Measurements from ENCODE around the gene STAC3.

Gene STAC3

DNA sequence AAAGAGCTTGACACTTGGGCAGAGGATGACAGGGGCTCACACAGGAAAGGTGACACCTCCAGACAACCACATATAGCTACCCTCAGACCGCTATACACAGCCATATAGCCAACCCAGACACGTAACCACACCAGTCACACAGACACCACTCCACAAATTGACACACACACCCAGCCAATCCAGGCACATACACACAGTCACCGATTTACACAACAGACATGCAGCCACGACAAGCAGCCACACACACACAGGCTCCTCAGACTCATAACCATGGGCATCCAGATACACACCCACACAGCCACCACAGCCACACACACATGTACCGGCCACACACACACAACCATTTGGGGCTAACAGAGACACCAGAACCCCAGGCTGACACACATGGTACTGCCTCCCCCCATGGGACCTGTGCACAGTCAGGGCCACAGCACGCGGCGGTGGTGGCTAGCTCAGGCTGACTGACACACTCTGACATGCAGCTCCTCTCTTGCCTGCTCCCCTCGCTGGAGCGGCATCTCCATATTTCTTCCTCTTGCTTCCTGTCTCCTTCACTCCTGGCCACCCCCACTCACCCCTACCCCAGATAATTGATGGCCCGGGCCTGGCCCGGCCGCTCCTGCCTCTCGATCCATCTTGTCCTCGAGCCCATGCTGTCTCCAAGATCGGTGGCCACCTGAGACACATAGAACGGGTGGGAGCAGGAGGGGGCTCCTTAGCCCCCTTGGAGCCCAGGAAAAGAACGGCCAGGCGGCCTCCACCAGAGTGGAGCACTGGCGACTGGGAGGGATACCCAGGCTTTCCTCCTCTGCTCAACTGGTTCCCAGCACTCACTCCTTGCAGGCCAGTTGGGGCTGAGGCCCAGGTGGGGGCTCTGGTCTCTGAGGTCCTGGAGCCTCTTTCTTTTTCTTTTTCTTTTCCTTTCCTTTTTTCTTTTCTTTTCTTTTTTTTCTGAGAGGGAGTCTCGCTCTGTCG, 27.5 kb downstream of the STAC3 start:
- no peak overlapping the region for H3K4me2 ChIP-seq (ENCODE audit: low read length)
- no peak overlapping the region for H3K27ac ChIP-seq (ENCODE audit: low read length)
- peaks cover 36% of the 10 kb centered on the region for H3K27me3 ChIP-seq (ENCODE audit: low read depth, low read length)
- H3K4me1 ChIP-seq (ENCODE audit: low read length): peaks cover 13% of the 10 kb centered on the region
- H2AFZ ChIP-seq (ENCODE audit: low read depth, low read length): no peak overlapping the region
- no peak overlapping the region for H3K9ac ChIP-seq (ENCODE audit: low read length)
- no peaks in the 10 kb centered on the region for H3K79me2 ChIP-seq (ENCODE audit: low read length)
- H4K20me1 ChIP-seq (ENCODE audit: insufficient read depth, low read length): no peaks in the 10 kb centered on the region
- H3K36me3 ChIP-seq (replicated peaks; ENCODE audit: low read depth, low read length): no peaks in the 10 kb centered on the region
- TF ChIP-seq EZH2phosphoT487 (IDR thresholded peaks at IDR 0.05; ENCODE audit: low read depth): no peak
- no peak for TF ChIP-seq CTCF (IDR thresholded peaks at IDR 0.05; ENCODE audit: low read depth, low read length)
- no peak overlapping the region for H3K4me3 ChIP-seq (ENCODE audit: low read length)
- no peaks in the 10 kb centered on the region for H3K9me3 ChIP-seq (ENCODE audit: insufficient read depth, low read length)

GRCh38 chr12:57222286-57223190, 28.4 kb downstream of the STAC3 start:
- Histone ChIP-seq H3K4me3 (ENCODE audit: low read length) (no peak overlapping the region), H3K4me1 (ENCODE audit: low read length) (peaks cover 20% of the 10 kb centered on the region), H3K36me3 (replicated peaks; ENCODE audit: low read depth, low read length) (no peaks in the 10 kb centered on the region), H3K9me3 (ENCODE audit: insufficient read depth, low read length) (no peaks in the 10 kb centered on the region), H2AFZ (ENCODE audit: low read depth, low read length) (no peak overlapping the region), H3K79me2 (ENCODE audit: low read length) (no peaks in the 10 kb centered on the region), H4K20me1 (ENCODE audit: insufficient read depth, low read length) (no peaks in the 10 kb centered on the region), H3K27ac (ENCODE audit: low read length) (no peak overlapping the region), H3K27me3 (ENCODE audit: low read depth, low read length) (peaks cover 45% of the 10 kb centered on the region), H3K4me2 (ENCODE audit: low read length) (no peak overlapping the region), H3K9ac (ENCODE audit: low read length) (no peak overlapping the region)
- TF ChIP-seq CTCF (IDR thresholded peaks at IDR 0.05; ENCODE audit: low read depth, low read length) (no peak), EZH2phosphoT487 (IDR thresholded peaks at IDR 0.05; ENCODE audit: low read depth) (no peak)

- Histone ChIP-seq H3K27ac (ENCODE audit: low read length) (no peak overlapping the region), H3K79me2 (ENCODE audit: low read length) (no peaks in the 10 kb centered on the region), H3K27me3 (ENCODE audit: low read depth, low read length) (peaks cover 53% of the 10 kb centered on the region)
Observed at GRCh38 chr12:57221169-57221917, 29.6 kb downstream of the STAC3 start.

More at GRCh38 chr12:57221169-57221917, 29.6 kb downstream of the STAC3 start:
- Histone ChIP-seq H4K20me1 (ENCODE audit: insufficient read depth, low read length) (no peaks in the 10 kb centered on the region), H3K9me3 (ENCODE audit: insufficient read depth, low read length) (no peaks in the 10 kb centered on the region), H3K36me3 (replicated peaks; ENCODE audit: low read depth, low read length) (no peaks in the 10 kb centered on the region), H3K4me1 (ENCODE audit: low read length) (peaks cover 20% of the 10 kb centered on the region), H3K9ac (ENCODE audit: low read length) (no peak overlapping the region), H2AFZ (ENCODE audit: low read depth, low read length) (no peak overlapping the region), H3K4me3 (ENCODE audit: low read length) (no peak overlapping the region), H3K4me2 (ENCODE audit: low read length) (no peak overlapping the region)
- no peak for TF ChIP-seq EZH2phosphoT487 (IDR thresholded peaks at IDR 0.05; ENCODE audit: low read depth)
- no peak for TF ChIP-seq CTCF (IDR thresholded peaks at IDR 0.05; ENCODE audit: low read depth, low read length)
